GM12878 (cell line): ENCODE measurements around the gene BBS1. TPM values are rescaled to one million over a fixed set of nuclear protein-coding genes. Genes with fewer than 3 reads are reported as not detected.

Experiments
- ATAC-seq: fragments of 200-7000 bp; cut with Tn5 transposase; 3 replicates; pipeline ENCODE4 v1.9.1; 2020; ENCODE audit warnings: mild to moderate bottlenecking, moderate library complexity
- BruUV-seq: library from RNA; stranded (reverse); fragments of 400-500 nt; replicated peaks from 2 replicates; lab custom pipeline; 2021; lab: Mats Ljungman, UMichigan
- CTCF ChIA-PET: fragments of 300-600 bp; sonication (Branson Sonifier 250); formaldehyde crosslinking; extraction: SDS; loops from one replicate; lab custom pipeline; 2021; ENCODE audit warnings: inconsistent platforms; lab: Yijun Ruan, JAX
- POLR2A ChIA-PET: fragments of 350-600 bp; formaldehyde crosslinking; extraction: SDS; loops from one replicate; lab custom pipeline; 2021; ENCODE audit warnings: inconsistent platforms; lab: Charles Lee
- RAD21 ChIA-PET: fragments of 300-600 bp; sonication (Branson Sonifier 250); formaldehyde crosslinking; loops from one replicate; lab custom pipeline; 2023; ENCODE audit warnings: antibody characterized with exemption; ENCODE audit not compliant: unreplicated experiment; lab: Charles Lee
- SMC1A ChIA-PET: fragments of 300-600 bp; sonication (Branson Sonifier 250); formaldehyde crosslinking; loops from one replicate; lab custom pipeline; 2023; ENCODE audit not compliant: unreplicated experiment, uncharacterized antibody; lab: Charles Lee
- DNase-seq: peaks from one replicate; pipeline ENCODE4 v3.0.0-alpha.2; 2011; ENCODE audit warnings: low read depth, low spot score
- FAIRE-seq: peaks from 3 replicates; lab custom pipeline; 2011; peaks lifted over from hg19 to GRCh38; lab: Jason Lieb, UNC
- H2AFZ ChIP-seq: 2 replicates; pipeline ENCODE4 v1.6.0; 2011; ENCODE audit warnings: low read depth, low read length, control low read depth; ENCODE audit not compliant: control insufficient read depth
- H3K27ac ChIP-seq: 2 replicates; pipeline ENCODE4 v1.5.1; 2011; ENCODE audit warnings: control low read depth; ENCODE audit not compliant: control insufficient read depth, insufficient read depth
- H3K27me3 ChIP-seq, 2 experiments: replicated peaks in 1 of 2; 2 replicates each; pipeline versions ENCODE4 v1.6.0 to v1.6.1; 2011; ENCODE audit warnings: low read length in 1 of 2; ENCODE audit not compliant: control insufficient read depth in 2 of 2, insufficient read depth in 2 of 2
- H3K36me3 ChIP-seq, 2 experiments: 2 replicates each; pipeline ENCODE4 v1.5.1; 2011; ENCODE audit warnings: low read length in 1 of 2; ENCODE audit not compliant: control insufficient read depth in 2 of 2, insufficient read depth in 2 of 2
- H3K4me1 ChIP-seq: 2 replicates; pipeline ENCODE4 v1.6.1; 2011; ENCODE audit warnings: mild to moderate bottlenecking, low read length, moderate library complexity, mixed read lengths; ENCODE audit not compliant: control insufficient read depth, insufficient read depth
- H3K4me2 ChIP-seq: 2 replicates; pipeline ENCODE4 v1.6.0; 2011; ENCODE audit warnings: control low read depth; ENCODE audit not compliant: control insufficient read depth, insufficient read depth
- H3K4me3 ChIP-seq: fragments of 200-600 bp; sonication (generic); 2 replicates; pipeline ENCODE4 v1.5.1; 2016
- H3K79me2 ChIP-seq: 2 replicates; pipeline ENCODE4 v1.6.0; 2011; ENCODE audit warnings: low read length; ENCODE audit not compliant: control insufficient read depth, insufficient read depth
- H3K9ac ChIP-seq: 2 replicates; pipeline ENCODE4 v1.8.0; 2011; ENCODE audit warnings: low read length, control low read depth, mixed read lengths; ENCODE audit not compliant: control insufficient read depth, insufficient read depth
- H3K9me3 ChIP-seq: replicated peaks from 3 replicates; pipeline ENCODE4 v1.5.1; 2011; ENCODE audit warnings: mild to moderate bottlenecking, low read length; ENCODE audit not compliant: control insufficient read depth, insufficient read depth
- H4K20me1 ChIP-seq: 2 replicates; pipeline ENCODE4 v1.6.0; 2011; ENCODE audit not compliant: control insufficient read depth, insufficient read depth
- BRCA1 ChIP-seq: IDR thresholded peaks from 2 replicates; pipeline ENCODE4 v1.6.1; 2011; ENCODE audit warnings: low read depth, low read length, improper control_type of control experiment
- CBX3 ChIP-seq: fragments of 200-600 bp; sonication (generic); IDR thresholded peaks from 2 replicates; pipeline ENCODE4 v1.6.1; 2016; ENCODE audit warnings: low read depth, borderline replicate concordance
- CHD4 ChIP-seq: fragments of 200-600 bp; sonication (generic); IDR thresholded peaks from 2 replicates; pipeline ENCODE4 v1.6.1; 2016; ENCODE audit warnings: mild to moderate bottlenecking
- CREM ChIP-seq: IDR thresholded peaks from 2 replicates; pipeline ENCODE4 v1.6.1; 2014; ENCODE audit warnings: antibody characterized with exemption, low read depth
- MYB ChIP-seq: fragments of 150-350 bp; IDR thresholded peaks from 2 replicates; pipeline ENCODE4 v1.6.1; 2014; ENCODE audit warnings: mild to moderate bottlenecking, low read depth, low read length, borderline replicate concordance
- NFXL1 ChIP-seq: fragments of 450-650 bp; IDR thresholded peaks from 2 replicates; pipeline ENCODE4 v1.6.1; 2017; ENCODE audit warnings: antibody characterized with exemption, mild to moderate bottlenecking, borderline replicate concordance
- PAX5 ChIP-seq: IDR thresholded peaks from 2 replicates; pipeline ENCODE4 v1.6.1; 2011; ENCODE audit warnings: low read depth, low read length, borderline replicate concordance
- POLR2AphosphoS2 ChIP-seq: IDR thresholded peaks from 2 replicates; pipeline ENCODE4 v1.6.1; 2011; ENCODE audit warnings: low read depth, mild to moderate bottlenecking, low read length, improper control_type of control experiment, moderate library complexity
- RBBP5 ChIP-seq: fragments of 200-600 bp; sonication (generic); conservative IDR thresholded peaks from 2 replicates; pipeline ENCODE4 v1.6.1; 2016
- RELA ChIP-seq: fragments of 450-650 bp; IDR thresholded peaks from 2 replicates; pipeline ENCODE4 v1.8.0; 2014; ENCODE audit warnings: borderline replicate concordance; ENCODE audit not compliant: partially characterized antibody
- RUNX3 ChIP-seq: IDR thresholded peaks from 2 replicates; pipeline ENCODE4 v1.6.1; 2012; ENCODE audit warnings: low read length, inconsistent platforms
- TBL1XR1 ChIP-seq: IDR thresholded peaks from 2 replicates; pipeline ENCODE4 v1.6.1; 2012; ENCODE audit warnings: low read depth, low read length, improper control_type of control experiment
- ZNF24 ChIP-seq: fragments of 450-650 bp; IDR thresholded peaks from 2 replicates; pipeline ENCODE4 v1.6.1; 2017; ENCODE audit warnings: antibody characterized with exemption, mild to moderate bottlenecking
- whole genome bisulfite sequencing: methylation state at CpG from one replicate; pipeline ENCODE4 v1.1.6; 2016; ENCODE audit warnings: low lambda C conversion rate; ENCODE audit not compliant: insufficient replicate concordance, insufficient coverage; ENCODE audit errors: missing lambda C conversion rate; 5-methylcytosine and 5-hydroxymethylcytosine counted together
- in situ Hi-C: fragments of 300-500 bp; cut with MboI; formaldehyde crosslinking; loops from 9 replicates; pipeline ENCODE4 v1.14.3; 2018; ENCODE audit warnings: mixed read lengths
- intact Hi-C: fragments of 100-400 bp; cut with micrococcal nuclease; formaldehyde crosslinking; loops from one replicate; pipeline ENCODE4 v1.14.2; 2022; ENCODE audit not compliant: unreplicated experiment
- polyA plus RNA-seq, 11 experiments: library from polyadenylated mRNA; depleted of rRNA in 4 of 11; unstranded in 6 of 11; stranded (reverse) in 5 of 11; fragments of >200 nt; fragmentation: Nextera tagmentation in 4 of 11; fragmentation: Illumina TruSeq in 1 of 11; extraction: Ambion mirVana in 4 of 11; extraction: Trizol in 1 of 11; gene quantifications; 1 replicate in 1 of 11; 2 replicates in 10 of 11; pipeline versions ENCODE4 v1.2.1 to v1.2.3, GENCODE V29; 2011 to 2016; ENCODE audit warnings: inconsistent platforms in 2 of 11, missing spikeins in 2 of 11, low read depth in 1 of 11
- total RNA-seq, 4 experiments: library from RNA; depleted of rRNA in 3 of 4; stranded (reverse); fragments of >200 nt in 3 of 4; fragmentation: Illumina TruSeq in 1 of 4; extraction: Trizol in 1 of 4; gene quantifications; 2 replicates each; pipeline versions ENCODE4 v1.2.1 to v1.2.3, GENCODE V29; 2013 to 2021
- TF ChIP-seq, protein P1 (sequence below): fragments of 150-350 bp; IDR thresholded peaks from 2 replicates; pipeline ENCODE4 v1.6.1; 2016; ENCODE audit warnings: low read depth, low read length
- TF ChIP-seq, protein P2 (sequence below): fragments of 450-650 bp; IDR thresholded peaks from 2 replicates; pipeline ENCODE4 v1.6.1; 2018; ENCODE audit warnings: mild to moderate bottlenecking, low read depth, moderate library complexity; ENCODE audit not compliant: partially characterized antibody

Gene BBS1
- total and polyA plus RNA-seq, 10 of the 15 experiments (the other 5 are each of a cell fraction or from before 2014, with no cell fraction given), result 2.5 to 14.7 (median 8.7) TPM

DNA sequence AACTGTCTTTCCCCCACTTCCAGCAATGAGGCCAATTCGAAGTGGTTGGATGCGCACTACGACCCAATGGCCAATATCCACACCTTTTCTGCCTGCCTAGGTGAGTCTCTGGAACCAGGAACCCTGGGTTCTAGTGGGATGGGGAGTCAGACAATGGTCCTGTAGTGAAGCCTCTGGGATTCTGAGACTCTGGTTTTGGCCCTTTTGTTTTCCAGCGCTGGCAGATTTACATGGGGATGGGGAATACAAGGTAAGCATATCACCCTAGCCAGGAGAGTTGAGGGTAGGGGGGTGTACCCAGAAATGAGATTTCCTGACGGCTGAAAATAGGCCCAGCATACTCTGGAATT lies 530 bp downstream of the BBS1 start (continued):
- TF ChIP-seq CBX3 (no peak), CREM (no peak), NFXL1 (no peak), POLR2AphosphoS2 (no peak)
- TF ChIP-seq, protein P1, sequence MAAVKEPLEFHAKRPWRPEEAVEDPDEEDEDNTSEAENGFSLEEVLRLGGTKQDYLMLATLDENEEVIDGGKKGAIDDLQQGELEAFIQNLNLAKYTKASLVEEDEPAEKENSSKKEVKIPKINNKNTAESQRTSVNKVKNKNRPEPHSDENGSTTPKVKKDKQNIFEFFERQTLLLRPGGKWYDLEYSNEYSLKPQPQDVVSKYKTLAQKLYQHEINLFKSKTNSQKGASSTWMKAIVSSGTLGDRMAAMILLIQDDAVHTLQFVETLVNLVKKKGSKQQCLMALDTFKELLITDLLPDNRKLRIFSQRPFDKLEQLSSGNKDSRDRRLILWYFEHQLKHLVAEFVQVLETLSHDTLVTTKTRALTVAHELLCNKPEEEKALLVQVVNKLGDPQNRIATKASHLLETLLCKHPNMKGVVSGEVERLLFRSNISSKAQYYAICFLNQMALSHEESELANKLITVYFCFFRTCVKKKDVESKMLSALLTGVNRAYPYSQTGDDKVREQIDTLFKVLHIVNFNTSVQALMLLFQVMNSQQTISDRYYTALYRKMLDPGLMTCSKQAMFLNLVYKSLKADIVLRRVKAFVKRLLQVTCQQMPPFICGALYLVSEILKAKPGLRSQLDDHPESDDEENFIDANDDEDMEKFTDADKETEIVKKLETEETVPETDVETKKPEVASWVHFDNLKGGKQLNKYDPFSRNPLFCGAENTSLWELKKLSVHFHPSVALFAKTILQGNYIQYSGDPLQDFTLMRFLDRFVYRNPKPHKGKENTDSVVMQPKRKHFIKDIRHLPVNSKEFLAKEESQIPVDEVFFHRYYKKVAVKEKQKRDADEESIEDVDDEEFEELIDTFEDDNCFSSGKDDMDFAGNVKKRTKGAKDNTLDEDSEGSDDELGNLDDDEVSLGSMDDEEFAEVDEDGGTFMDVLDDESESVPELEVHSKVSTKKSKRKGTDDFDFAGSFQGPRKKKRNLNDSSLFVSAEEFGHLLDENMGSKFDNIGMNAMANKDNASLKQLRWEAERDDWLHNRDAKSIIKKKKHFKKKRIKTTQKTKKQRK, result no peak

DNA sequence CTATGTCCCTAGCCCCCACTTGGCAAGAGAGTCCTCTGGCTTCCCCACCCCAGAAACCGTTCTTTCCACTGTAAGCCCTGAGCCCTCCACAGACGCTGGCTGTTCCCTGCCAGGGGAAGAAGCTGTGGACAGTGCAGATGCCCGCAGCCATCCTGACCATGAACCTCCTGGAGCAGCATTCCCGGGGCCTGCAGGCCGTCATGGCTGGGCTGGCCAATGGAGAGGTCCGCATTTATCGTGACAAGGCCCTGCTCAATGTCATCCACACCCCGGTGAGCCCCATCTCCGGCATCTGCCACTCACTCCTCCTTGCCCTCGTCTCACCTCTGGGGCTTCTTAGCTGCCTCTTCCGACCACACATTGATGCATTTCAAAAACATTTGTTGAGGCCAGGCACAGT lies 13.2 kb downstream of the BBS1 start:
- no peaks in the 10 kb centered on the region for H3K9me3 ChIP-seq
- ChIA-PET CTCF (no interaction called here), POLR2A (no interaction called here), SMC1A (no interaction called here), RAD21 (no interaction called here)
- H3K27me3 ChIP-seq, result no peaks in the 10 kb centered on the region
- no peaks in the 10 kb centered on the region for H3K79me2 ChIP-seq
- H2AFZ ChIP-seq, result no peak overlapping the region
- DNase-seq (no peak), FAIRE-seq (no peak), ATAC-seq (no peak)
- H3K4me2 ChIP-seq, result no peak overlapping the region
- BruUV-seq, result no TSS peak
- H3K4me1 ChIP-seq, result no peaks in the 10 kb centered on the region
- H3K9ac ChIP-seq, result no peak overlapping the region
- no peak overlapping the region for H3K27ac ChIP-seq
- no peaks in the 10 kb centered on the region for H4K20me1 ChIP-seq
- H3K4me3 ChIP-seq, result no peak overlapping the region
- H3K36me3 ChIP-seq, result peaks cover 0 to 4% of the 10 kb centered on the region in 2 experiments; a peak in 2 of 4 replicates
- in situ Hi-C loops (no loop called here), intact Hi-C loops (no loop called here)
- WGBS, result 90% methylated on average over 11 of the region's 11 CpGs
- TF ChIP-seq RBBP5 (no peak), CHD4 (no peak), PAX5 (no peak), RELA (no peak), MYB (no peak), TBL1XR1 (no peak), BRCA1 (no peak), ZNF24 (no peak), RUNX3 (no peak)
- TF ChIP-seq, protein P2, sequence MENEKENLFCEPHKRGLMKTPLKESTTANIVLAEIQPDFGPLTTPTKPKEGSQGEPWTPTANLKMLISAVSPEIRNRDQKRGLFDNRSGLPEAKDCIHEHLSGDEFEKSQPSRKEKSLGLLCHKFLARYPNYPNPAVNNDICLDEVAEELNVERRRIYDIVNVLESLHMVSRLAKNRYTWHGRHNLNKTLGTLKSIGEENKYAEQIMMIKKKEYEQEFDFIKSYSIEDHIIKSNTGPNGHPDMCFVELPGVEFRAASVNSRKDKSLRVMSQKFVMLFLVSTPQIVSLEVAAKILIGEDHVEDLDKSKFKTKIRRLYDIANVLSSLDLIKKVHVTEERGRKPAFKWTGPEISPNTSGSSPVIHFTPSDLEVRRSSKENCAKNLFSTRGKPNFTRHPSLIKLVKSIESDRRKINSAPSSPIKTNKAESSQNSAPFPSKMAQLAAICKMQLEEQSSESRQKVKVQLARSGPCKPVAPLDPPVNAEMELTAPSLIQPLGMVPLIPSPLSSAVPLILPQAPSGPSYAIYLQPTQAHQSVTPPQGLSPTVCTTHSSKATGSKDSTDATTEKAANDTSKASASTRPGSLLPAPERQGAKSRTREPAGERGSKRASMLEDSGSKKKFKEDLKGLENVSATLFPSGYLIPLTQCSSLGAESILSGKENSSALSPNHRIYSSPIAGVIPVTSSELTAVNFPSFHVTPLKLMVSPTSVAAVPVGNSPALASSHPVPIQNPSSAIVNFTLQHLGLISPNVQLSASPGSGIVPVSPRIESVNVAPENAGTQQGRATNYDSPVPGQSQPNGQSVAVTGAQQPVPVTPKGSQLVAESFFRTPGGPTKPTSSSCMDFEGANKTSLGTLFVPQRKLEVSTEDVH, result no peak
- TF ChIP-seq, protein P1, result no peak
